Left ventricle myocardium inferior (tissue), 1 donor: Measurements from ENCODE around the gene GCK. TPM values are rescaled to one million over a fixed set of nuclear protein-coding genes. Genes with fewer than 3 reads are reported as not detected.

Experiments
- DNase-seq: peaks from one replicate; pipeline ENCODE4 v3.0.0-alpha.2; 2020
- H3K27ac ChIP-seq: fragments of 200-600 bp; replicated peaks from 2 replicates; pipeline ENCODE4 v1.8.0; 2021
- H3K27me3 ChIP-seq: fragments of 200-600 bp; 2 replicates; pipeline ENCODE4 v1.8.0; 2021; ENCODE audit warnings: low read depth
- H3K36me3 ChIP-seq: fragments of 200-600 bp; 2 replicates; pipeline ENCODE4 v1.8.0; 2021
- H3K4me1 ChIP-seq: fragments of 200-600 bp; 2 replicates; pipeline ENCODE4 v1.8.0; 2021
- H3K4me3 ChIP-seq: fragments of 200-600 bp; 2 replicates; pipeline ENCODE4 v1.8.0; 2021; ENCODE audit warnings: mild to moderate bottlenecking, moderate library complexity
- H3K9me3 ChIP-seq: fragments of 200-600 bp; replicated peaks from 2 replicates; pipeline ENCODE4 v1.8.0; 2021
- intact Hi-C: fragments of 100-400 bp; cut with micrococcal nuclease; formaldehyde crosslinking; loops from one replicate; pipeline ENCODE4 v1.11.0; 2022
- total RNA-seq: library from RNA; stranded (reverse); fragmentation: NEBNext Ultra II Directional; extraction: Animal tissue kit (Norgen Biotek cat#: 25700); gene quantifications from one replicate; pipeline ENCODE4 v1.2.1, GENCODE V29; 2021
- TF ChIP-seq, protein P1 (sequence below): fragments of 200-600 bp; IDR thresholded peaks from 2 replicates; pipeline ENCODE4 v1.8.0; 2021; ENCODE audit warnings: antibody characterized with exemption, mild to moderate bottlenecking, borderline replicate concordance
- donor health status: DM: no; HTN: yes; CAD: no; lungs with severe emphysema.

GCK gene
- total RNA-seq, 1 donor from 2014 or later = 0.49 TPM

DNA sequence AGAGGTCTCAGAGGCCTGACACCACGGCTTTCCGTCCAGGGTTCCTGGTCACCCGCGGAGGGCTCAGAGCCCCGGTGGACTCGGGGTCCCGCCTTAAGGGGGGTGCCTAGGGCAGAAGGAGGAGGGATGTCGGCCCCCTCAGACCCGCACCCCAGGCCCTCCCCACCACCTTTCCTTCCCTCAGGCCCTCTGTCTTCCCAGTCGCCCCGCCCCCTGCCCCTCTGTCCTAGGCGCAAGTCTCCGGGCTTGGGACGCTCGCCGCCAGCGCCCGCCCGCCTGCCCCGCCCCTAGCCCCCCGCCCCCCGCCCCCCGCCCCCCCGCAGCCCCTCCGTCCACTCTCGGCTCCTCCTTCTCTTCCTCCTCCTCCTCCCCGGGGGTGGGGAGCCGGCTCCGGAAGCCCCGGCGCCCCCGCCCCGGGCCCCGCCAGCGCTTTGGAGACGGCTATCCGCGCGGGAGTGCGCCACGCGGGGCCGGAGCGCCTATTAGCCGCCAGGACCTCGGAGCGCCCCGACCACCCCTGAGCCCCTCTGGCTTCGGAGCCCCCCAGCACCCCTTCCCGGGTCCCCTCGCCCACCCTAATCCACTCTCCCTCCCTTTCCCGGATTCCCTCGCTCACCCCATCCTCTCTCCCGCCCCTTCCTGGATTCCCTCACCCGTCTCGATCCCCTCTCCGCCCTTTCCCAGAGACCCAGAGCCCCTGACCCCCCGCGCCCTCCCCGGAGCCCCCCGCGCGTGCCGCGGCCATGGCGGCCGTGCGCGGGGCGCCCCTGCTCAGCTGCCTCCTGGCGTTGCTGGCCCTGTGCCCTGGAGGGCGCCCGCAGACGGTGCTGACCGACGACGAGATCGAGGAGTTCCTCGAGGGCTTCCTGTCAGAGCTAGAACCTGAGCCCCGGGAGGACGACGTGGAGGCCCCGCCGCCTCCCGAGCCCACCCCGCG lies 85.0 kb downstream of the GCK start, which contains the start of gene AEBP1:
AEBP1 (plus strand) TSS at position 423 of the 937 bp plus-strand sequence; CDS start at position 744, 321 bp downstream.
- intact Hi-C loops = no loop called here
- Histone ChIP-seq H3K4me1 (peaks cover 41% of the 10 kb centered on the region), H3K36me3 (no peaks in the 10 kb centered on the region), H3K27me3 (peaks cover 10% of the 10 kb centered on the region), H3K9me3 (no peaks in the 10 kb centered on the region), H3K27ac (peak within 1 kb of the TSS; percentile 70), H3K4me3 (peak within 1 kb of the TSS; percentile 69)
- DNase-seq = no peak
- TF ChIP-seq, protein P1, sequence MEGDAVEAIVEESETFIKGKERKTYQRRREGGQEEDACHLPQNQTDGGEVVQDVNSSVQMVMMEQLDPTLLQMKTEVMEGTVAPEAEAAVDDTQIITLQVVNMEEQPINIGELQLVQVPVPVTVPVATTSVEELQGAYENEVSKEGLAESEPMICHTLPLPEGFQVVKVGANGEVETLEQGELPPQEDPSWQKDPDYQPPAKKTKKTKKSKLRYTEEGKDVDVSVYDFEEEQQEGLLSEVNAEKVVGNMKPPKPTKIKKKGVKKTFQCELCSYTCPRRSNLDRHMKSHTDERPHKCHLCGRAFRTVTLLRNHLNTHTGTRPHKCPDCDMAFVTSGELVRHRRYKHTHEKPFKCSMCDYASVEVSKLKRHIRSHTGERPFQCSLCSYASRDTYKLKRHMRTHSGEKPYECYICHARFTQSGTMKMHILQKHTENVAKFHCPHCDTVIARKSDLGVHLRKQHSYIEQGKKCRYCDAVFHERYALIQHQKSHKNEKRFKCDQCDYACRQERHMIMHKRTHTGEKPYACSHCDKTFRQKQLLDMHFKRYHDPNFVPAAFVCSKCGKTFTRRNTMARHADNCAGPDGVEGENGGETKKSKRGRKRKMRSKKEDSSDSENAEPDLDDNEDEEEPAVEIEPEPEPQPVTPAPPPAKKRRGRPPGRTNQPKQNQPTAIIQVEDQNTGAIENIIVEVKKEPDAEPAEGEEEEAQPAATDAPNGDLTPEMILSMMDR = no peak

- Histone ChIP-seq H3K27me3 (peaks cover 10% of the 10 kb centered on the region), H3K9me3 (no peaks in the 10 kb centered on the region), H3K36me3 (no peaks in the 10 kb centered on the region), H3K27ac (peak overlapping the region; percentile 28), H3K4me1 (peaks cover 41% of the 10 kb centered on the region), H3K4me3 (peak overlapping the region; percentile 69)
- DNase-seq = no peak
- TF ChIP-seq, protein P1 = no peak
- intact Hi-C loops = no loop called here
Measured at GRCh38 chr7:44103566-44103922, 85.7 kb downstream of the GCK start.

- no peak for DNase-seq
- TF ChIP-seq, protein P1 = no peak
- H3K4me1 ChIP-seq = peaks cover 41% of the 10 kb centered on the region
- no peaks in the 10 kb centered on the region for H3K9me3 ChIP-seq
- H3K27ac ChIP-seq = peak overlapping the region; percentile 28
- intact Hi-C loops = no loop called here
- peaks cover 10% of the 10 kb centered on the region for H3K27me3 ChIP-seq
- H3K36me3 ChIP-seq = no peaks in the 10 kb centered on the region
- no peak overlapping the region for H3K4me3 ChIP-seq
Measured at GRCh38 chr7:44102846-44103565, 86.2 kb downstream of the GCK start.

DNA sequence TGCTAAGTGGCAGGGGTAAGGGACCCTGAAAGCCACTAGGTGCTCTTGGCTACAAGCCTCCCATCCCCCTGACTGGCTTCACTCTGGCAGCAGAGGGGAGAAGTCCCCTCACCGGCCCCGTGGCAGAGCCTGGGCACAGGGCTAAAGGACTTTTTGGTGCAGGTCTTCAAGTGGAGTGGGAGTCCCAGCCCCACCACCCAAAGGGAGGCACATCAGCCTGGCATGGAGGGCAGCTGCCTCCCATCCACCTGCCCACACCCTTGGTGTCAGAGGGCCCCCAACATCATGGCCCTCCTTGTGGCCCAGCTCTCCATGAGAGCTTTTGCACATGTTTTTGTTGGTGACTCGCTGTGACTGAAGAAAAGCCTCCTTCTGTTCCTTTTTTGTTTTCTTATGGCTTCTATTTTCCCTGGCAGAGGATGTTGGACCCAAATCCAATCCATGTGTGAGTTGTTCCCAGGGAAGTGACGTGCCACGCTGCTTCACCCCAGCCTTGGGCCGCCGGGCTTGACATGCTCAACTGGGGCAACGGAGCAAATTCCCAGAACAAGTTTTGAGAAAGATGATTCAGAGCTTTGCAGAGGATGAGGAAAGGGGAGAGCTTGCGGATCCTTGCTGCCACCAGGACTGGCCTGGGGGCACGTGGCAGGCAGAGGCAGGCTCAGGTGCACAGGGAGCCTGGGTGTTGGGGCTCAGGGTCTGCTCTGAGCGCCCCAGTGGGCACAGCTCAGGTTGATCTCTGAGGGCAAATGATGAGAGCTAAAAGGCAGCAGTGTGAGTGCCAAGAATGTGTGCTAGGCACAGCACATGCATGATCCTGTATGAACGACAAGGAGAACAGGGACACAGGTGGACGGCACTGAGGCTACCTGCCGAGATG lies 87.0 kb downstream of the GCK start:
- Histone ChIP-seq H3K9me3 (no peaks in the 10 kb centered on the region), H3K27me3 (peaks cover 10% of the 10 kb centered on the region), H3K4me1 (peaks cover 41% of the 10 kb centered on the region), H3K4me3 (no peak overlapping the region), H3K36me3 (no peaks in the 10 kb centered on the region), H3K27ac (peak overlapping the region; percentile 56)
- peak; percentile 14 for DNase-seq
- intact Hi-C loops = no loop called here
- TF ChIP-seq, protein P1 = no peak

DNA sequence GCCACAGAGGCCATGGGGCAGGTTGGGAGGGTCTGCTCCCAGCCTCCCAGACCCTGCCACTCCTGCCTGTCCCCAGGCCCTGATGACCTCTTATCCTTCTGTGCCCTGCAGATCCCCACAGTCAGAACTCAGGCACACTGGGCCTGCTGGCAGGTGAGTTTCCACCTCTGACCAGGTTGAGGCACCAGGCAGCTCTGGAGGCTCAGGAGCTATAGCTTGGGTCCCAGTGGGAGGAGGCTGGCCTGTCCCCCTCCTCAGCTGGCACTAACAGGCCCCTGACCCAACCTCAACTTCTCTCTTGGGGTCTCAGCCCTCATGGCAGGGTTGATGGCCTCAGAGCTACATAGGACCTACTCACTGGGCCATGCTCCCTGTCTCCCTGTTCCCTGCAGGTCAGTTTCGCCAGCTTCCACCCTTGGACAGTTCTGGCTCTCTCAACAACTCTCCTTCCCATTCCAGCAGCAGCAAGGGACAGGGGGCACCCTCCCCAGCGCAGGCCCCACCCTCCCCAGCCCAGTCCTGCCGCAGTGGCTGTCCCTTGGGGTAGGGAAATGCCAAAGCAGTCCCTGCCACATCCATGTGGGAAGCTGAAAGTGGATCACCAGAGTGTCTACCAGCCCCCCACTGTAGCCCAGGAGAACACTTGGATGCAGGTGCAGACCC lies 87.8 kb downstream of the GCK start:
- Histone ChIP-seq H3K36me3 (no peaks in the 10 kb centered on the region), H3K4me1 (peaks cover 41% of the 10 kb centered on the region), H3K9me3 (no peaks in the 10 kb centered on the region), H3K4me3 (no peak overlapping the region), H3K27me3 (peaks cover 10% of the 10 kb centered on the region), H3K27ac (peak overlapping the region; percentile 56)
- intact Hi-C loops = no loop called here
- peak; percentile 11 for DNase-seq
- TF ChIP-seq, protein P1 = no peak
